Measurements from ENCODE around the gene WSCD2. TPM values are rescaled to one million over a fixed set of nuclear protein-coding genes. Genes with fewer than 3 reads are reported as not detected.

The WSCD2 gene
- total RNA-seq, 2 donors from 2014 or later: 0.15 to 0.74 TPM

- no peak overlapping the region for H3K27ac ChIP-seq
- no peaks in the 10 kb centered on the region for H3K27me3 ChIP-seq
- H3K9ac ChIP-seq (ENCODE audit: low read depth in 2 of 2, low read length in 2 of 2): no peak overlapping the region
- H3K9me3 ChIP-seq: no peaks in the 10 kb centered on the region
- TF ChIP-seq, protein P1, sequence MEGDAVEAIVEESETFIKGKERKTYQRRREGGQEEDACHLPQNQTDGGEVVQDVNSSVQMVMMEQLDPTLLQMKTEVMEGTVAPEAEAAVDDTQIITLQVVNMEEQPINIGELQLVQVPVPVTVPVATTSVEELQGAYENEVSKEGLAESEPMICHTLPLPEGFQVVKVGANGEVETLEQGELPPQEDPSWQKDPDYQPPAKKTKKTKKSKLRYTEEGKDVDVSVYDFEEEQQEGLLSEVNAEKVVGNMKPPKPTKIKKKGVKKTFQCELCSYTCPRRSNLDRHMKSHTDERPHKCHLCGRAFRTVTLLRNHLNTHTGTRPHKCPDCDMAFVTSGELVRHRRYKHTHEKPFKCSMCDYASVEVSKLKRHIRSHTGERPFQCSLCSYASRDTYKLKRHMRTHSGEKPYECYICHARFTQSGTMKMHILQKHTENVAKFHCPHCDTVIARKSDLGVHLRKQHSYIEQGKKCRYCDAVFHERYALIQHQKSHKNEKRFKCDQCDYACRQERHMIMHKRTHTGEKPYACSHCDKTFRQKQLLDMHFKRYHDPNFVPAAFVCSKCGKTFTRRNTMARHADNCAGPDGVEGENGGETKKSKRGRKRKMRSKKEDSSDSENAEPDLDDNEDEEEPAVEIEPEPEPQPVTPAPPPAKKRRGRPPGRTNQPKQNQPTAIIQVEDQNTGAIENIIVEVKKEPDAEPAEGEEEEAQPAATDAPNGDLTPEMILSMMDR (IDR thresholded peaks at IDR 0.05): no peak
- DNase-seq: no peak
- no peak overlapping the region for H3K4me3 ChIP-seq
- intact Hi-C loops (cut with DNase I): no loop called here
- H3K4me1 ChIP-seq: no peaks in the 10 kb centered on the region
- H3K36me3 ChIP-seq: no peaks in the 10 kb centered on the region
These were observed 19.6 kb upstream of the WSCD2 start for GRCh38 chr12:108109504-108109903.

DNA sequence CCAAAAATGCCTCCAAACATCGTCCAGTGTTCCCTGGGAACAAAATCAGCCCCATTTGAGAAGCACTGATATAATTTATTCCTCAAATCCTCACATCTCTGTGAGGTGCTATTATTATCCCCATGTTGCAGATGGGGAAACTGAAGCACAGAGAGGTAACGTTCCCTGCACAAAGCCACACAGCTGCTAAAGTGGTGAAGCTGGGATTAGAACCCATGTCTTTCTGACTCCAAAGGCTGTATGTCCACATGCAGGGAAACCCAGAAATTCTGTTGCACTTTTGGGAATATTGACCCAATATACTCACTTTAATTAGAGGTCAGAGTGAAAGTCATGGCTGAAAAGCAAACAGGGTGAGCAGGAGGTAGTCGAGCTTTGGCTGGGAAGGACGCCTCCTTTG lies 19.1 kb upstream of the WSCD2 start:
- Histone ChIP-seq H3K36me3 (no peaks in the 10 kb centered on the region), H3K4me1 (no peaks in the 10 kb centered on the region), H3K9me3 (no peaks in the 10 kb centered on the region), H3K27me3 (no peaks in the 10 kb centered on the region), H3K9ac (ENCODE audit: low read depth in 2 of 2, low read length in 2 of 2) (no peak overlapping the region), H3K27ac (no peak overlapping the region), H3K4me3 (no peak overlapping the region)
- intact Hi-C loops (cut with DNase I): no loop called here
- no peak for DNase-seq
- TF ChIP-seq, protein P1 (IDR thresholded peaks at IDR 0.05): no peak

DNA sequence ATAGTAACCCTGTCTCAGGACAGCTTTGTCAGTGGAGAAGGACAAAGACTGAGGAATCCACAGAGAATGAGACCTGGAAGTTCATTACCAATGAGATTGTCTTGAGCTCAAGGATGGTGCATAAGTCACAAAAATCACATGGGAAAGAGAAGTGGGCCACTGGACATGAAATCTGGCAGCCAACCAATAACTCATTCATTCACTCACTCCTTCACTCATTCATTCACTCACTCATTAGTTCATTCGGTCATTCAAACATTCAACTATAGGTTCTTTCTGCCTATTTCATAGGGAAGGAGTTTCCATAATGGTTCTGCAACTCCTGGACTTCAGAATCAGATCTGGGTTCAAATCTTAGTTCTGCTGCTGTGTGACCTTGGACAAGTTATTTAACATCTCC lies 18.2 kb upstream of the WSCD2 start:
- Histone ChIP-seq H3K9ac (ENCODE audit: low read depth in 2 of 2, low read length in 2 of 2) (no peak overlapping the region), H3K27me3 (no peaks in the 10 kb centered on the region), H3K27ac (no peak overlapping the region), H3K36me3 (no peaks in the 10 kb centered on the region), H3K4me1 (no peaks in the 10 kb centered on the region), H3K9me3 (no peaks in the 10 kb centered on the region), H3K4me3 (no peak overlapping the region)
- intact Hi-C loops (cut with DNase I): no loop called here
- TF ChIP-seq, protein P1 (IDR thresholded peaks at IDR 0.05): no peak
- DNase-seq: no peak

DNA sequence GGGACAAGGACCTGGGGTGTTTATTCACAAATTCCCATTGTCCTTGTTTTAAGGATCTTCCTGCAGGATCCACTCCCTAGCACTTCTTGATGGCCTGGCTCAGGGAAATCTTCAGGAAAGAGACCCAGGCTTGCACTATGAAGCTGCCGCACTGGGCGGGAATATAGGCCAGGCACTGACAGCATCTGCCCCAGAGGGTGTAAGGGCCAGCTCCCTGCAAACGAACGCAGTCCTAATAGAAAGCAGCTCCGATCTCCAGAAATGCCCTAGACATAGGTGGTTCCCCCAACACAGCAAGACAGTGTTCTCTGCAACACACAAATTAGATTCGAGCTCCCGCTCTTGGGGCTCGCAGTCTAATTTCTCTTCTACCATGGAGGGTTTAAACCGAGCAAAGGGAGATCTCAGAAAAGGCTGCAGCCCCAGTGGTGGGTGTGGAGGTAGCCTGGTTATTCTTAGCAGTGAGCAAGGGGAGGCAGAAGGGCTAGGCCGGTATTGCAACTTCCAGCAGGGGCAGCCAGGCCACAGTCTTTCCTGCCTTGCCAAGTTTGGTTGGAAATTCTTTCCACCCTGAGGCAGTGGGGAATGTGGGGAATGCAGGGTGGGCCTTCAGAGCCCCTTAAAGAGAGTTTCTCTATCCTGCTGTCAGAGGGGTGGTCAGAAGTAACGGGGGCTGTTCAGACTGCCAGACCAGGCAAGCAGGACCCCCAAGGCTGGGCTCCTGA lies 16.1 kb upstream of the WSCD2 start:
- no peak overlapping the region for H3K27ac ChIP-seq
- no peak for DNase-seq
- intact Hi-C loops (cut with DNase I): no loop called here
- no peaks in the 10 kb centered on the region for H3K36me3 ChIP-seq
- H3K4me3 ChIP-seq: no peak overlapping the region
- H3K9ac ChIP-seq (ENCODE audit: low read depth in 2 of 2, low read length in 2 of 2): no peak overlapping the region
- TF ChIP-seq, protein P1 (IDR thresholded peaks at IDR 0.05): no peak
- no peaks in the 10 kb centered on the region for H3K27me3 ChIP-seq
- H3K9me3 ChIP-seq: no peaks in the 10 kb centered on the region
- H3K4me1 ChIP-seq: no peaks in the 10 kb centered on the region

DNA sequence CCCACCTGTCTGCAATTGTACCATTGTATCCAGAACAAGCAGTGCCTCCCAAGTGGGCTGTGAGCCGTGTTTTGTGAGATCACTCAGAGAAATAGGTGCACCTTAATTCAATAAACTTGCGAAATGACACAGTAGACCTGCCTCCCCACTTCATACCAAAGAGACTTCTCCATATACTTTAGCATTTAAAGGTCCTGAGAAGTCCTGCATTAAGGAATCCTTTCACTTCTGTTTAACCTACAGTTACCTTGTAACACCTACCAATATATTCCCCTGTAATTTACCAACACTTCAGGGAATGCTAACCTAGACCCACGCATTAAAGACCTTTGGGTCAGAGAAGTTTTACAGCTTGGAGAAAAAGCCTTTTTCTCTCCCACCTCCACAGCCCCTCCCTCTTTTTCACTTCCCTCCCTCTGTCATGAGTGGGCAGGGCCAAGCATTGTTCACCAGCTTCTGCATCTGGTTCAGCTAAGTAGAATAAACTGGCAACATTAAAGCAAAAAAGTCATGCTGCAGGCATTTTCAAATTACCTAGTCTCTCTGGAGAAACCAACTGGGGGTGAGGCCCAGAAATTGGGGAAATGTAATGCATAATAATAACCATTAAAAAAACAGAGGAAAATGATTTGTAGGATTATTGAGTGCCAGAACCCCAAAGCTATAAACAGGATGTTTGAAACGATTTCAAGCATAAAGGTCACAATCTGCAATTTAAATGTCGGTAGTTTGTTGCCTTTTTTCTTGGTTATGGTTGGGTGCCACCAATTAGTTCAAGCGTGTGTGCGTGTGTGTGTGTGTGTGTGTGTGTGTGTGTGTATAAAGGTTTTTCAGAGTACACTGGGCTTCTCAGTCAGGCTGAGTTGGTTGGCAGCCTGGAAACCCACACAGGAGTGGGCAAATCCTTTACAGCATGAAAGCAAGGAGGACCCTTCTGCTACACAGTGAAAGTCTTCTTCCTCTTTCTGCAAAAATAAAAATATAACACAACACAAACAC lies 13.7 kb upstream of the WSCD2 start:
- H3K4me1 ChIP-seq: no peaks in the 10 kb centered on the region
- H3K4me3 ChIP-seq: no peak overlapping the region
- H3K36me3 ChIP-seq: no peaks in the 10 kb centered on the region
- no peaks in the 10 kb centered on the region for H3K9me3 ChIP-seq
- intact Hi-C loops (cut with DNase I): no loop called here
- no peak overlapping the region for H3K9ac ChIP-seq (ENCODE audit: low read depth in 2 of 2, low read length in 2 of 2)
- TF ChIP-seq, protein P1 (IDR thresholded peaks at IDR 0.05): no peak
- no peak for DNase-seq
- H3K27me3 ChIP-seq: no peaks in the 10 kb centered on the region
- H3K27ac ChIP-seq: no peak overlapping the region

Data from colonic mucosa (tissue), 4 donors.